ENCODE measurements around the gene SLC26A3.

The SLC26A3 gene

GRCh38 chr7:107777702-107778101 lies 25.3 kb downstream of the SLC26A3 start:
- ChIA-PET POLR2A (no interaction called here), CTCF (interaction anchor here (0.5 kb wide), 1 partner anchor 373 kb away, joined by 4 read pairs; no protein-coding TSS in a partner anchor)
- Histone ChIP-seq H3K4me3 (ENCODE audit: low read depth, low read length) (no peak overlapping the region), H3K27ac (ENCODE audit: extremely low read depth, low read depth, low read length) (no peak overlapping the region), H3K9me3 (ENCODE audit: control insufficient read depth, insufficient read depth, low read depth, low read length) (no peaks in the 10 kb centered on the region), H3K4me1 (ENCODE audit: control insufficient read depth, insufficient read depth, low read length) (no peaks in the 10 kb centered on the region), H3K36me3 (ENCODE audit: control insufficient read depth in 2 of 2, insufficient read depth in 1 of 2, low read length in 2 of 2) (no peaks in the 10 kb centered on the region)
- TF ChIP-seq IKZF3 (tag by site-specific recombination; IDR thresholded peaks at IDR 0.05) (no peak), ZBTB49 (tag by site-specific recombination; IDR thresholded peaks at IDR 0.05; ENCODE audit: low read depth) (no peak), PRDM2 (tag by site-specific recombination; IDR thresholded peaks at IDR 0.05; ENCODE audit: borderline replicate concordance) (no peak), ZNF624 (tag by site-specific recombination; IDR thresholded peaks at IDR 0.05) (no peak), ZNF776 (tag by site-specific recombination; IDR thresholded peaks at IDR 0.05; ENCODE audit: borderline replicate concordance) (no peak)

- Histone ChIP-seq H3K27ac (ENCODE audit: extremely low read depth, low read depth, low read length) (no peak overlapping the region), H3K9me3 (ENCODE audit: control insufficient read depth, insufficient read depth, low read depth, low read length) (no peaks in the 10 kb centered on the region), H3K4me3 (ENCODE audit: low read depth, low read length) (no peak overlapping the region), H3K36me3 (ENCODE audit: control insufficient read depth in 2 of 2, insufficient read depth in 1 of 2, low read length in 2 of 2) (no peaks in the 10 kb centered on the region), H3K4me1 (ENCODE audit: control insufficient read depth, insufficient read depth, low read length) (no peaks in the 10 kb centered on the region)
- CTCF ChIA-PET: no interaction called here
- TF ChIP-seq ZNF473 (tag by site-specific recombination; IDR thresholded peaks at IDR 0.05): no peak
- TF ChIP-seq ZNF623 (tag by site-specific recombination; IDR thresholded peaks at IDR 0.05): no peak
- no peak for TF ChIP-seq KLF10 (tag by site-specific recombination; IDR thresholded peaks at IDR 0.05)
- TF ChIP-seq PRDM10 (tag by site-specific recombination; IDR thresholded peaks at IDR 0.05): no peak
- no peak for TF ChIP-seq ZNF19 (tag by site-specific recombination; IDR thresholded peaks at IDR 0.05; ENCODE audit: low read depth)
- no peak for TF ChIP-seq ZSCAN16 (tag by site-specific recombination; IDR thresholded peaks at IDR 0.05)
- TF ChIP-seq ZNF514 (tag by site-specific recombination; IDR thresholded peaks at IDR 0.05): no peak
- POLR2A ChIA-PET: no interaction called here
Observed at GRCh38 chr7:107773027-107773426, 30.0 kb downstream of the SLC26A3 start.

Measured in HEK293 (cell line).